Sciatic nerve (tissue), 2 donors: ENCODE results near the gene PRCP. TPM values are rescaled to one million over a fixed set of nuclear protein-coding genes. Genes with fewer than 3 reads are reported as not detected.
"Not testable (repeated sequence)": the region's sequence is repeated elsewhere in the genome, so short reads cannot be mapped to it uniquely, and the experiment has no call there.

Experiments
- ATAC-seq: fragments of 200-7000 bp; cut with Tn5 transposase; one replicate; pipeline ENCODE4 v1.9.1; 2020; ENCODE audit warnings: mild to moderate bottlenecking, moderate library complexity
- DNase-seq: peaks from one replicate; pipeline ENCODE4 v3.0.0-alpha.2; 2020; ENCODE audit warnings: low spot score
- intact Hi-C: fragments of 100-400 bp; cut with DNase I; formaldehyde crosslinking; loops from one replicate; pipeline ENCODE4 v1.14.2; 2022
- total RNA-seq: library from RNA; stranded (reverse); fragmentation: NEBNext Ultra II Directional; extraction: Animal tissue kit (Norgen Biotek cat#: 25700); gene quantifications from one replicate; pipeline ENCODE4 v1.2.1, GENCODE V29; 2021
- donor health status: DM: no; HTN: no; CAD: no.
- donor health status: DM: no; HTN: no; CAD: no.

Gene PRCP
- 82.7 TPM for total RNA-seq

- intact Hi-C loops = no loop called here
- DNase-seq (peak; percentile 94), ATAC-seq (peak; percentile 94)
Measured at GRCh38 chr11:82900277-82901164, at the start of gene PRCP. TSS of gene PRCP (minus strand) at chr11:82900430. CDS start at chr11:82900402, 28 bp downstream.

GRCh38 chr11:82949352-82949751 is 49.1 kb upstream of the PRCP start:
- ATAC-seq (no peak), DNase-seq (no peak)
- intact Hi-C loops = no loop called here

GRCh38 chr11:82945682-82946081 is 45.5 kb upstream of the PRCP start:
- no peak for DNase-seq
- no peak for ATAC-seq
- intact Hi-C loops = no loop called here

- intact Hi-C loops, ATAC-seq, DNase-seq: not testable (repeated sequence)
Measured at GRCh38 chr11:82945041-82945440, 44.8 kb upstream of the PRCP start.

- intact Hi-C loops = no loop called here
- ATAC-seq = no peak
- DNase-seq = no peak
Measured at GRCh38 chr11:82944198-82944597, 44.0 kb upstream of the PRCP start.

GRCh38 chr11:82943430-82943829 is 43.2 kb upstream of the PRCP start:
- ATAC-seq, DNase-seq, intact Hi-C loops: not testable (repeated sequence)

- intact Hi-C loops = no loop called here
- ATAC-seq (no peak), DNase-seq (no peak)
Measured at GRCh38 chr11:82942376-82942775, 42.1 kb upstream of the PRCP start.

GRCh38 chr11:82939456-82939855 is 39.2 kb upstream of the PRCP start:
- DNase-seq (no peak), ATAC-seq (no peak)
- intact Hi-C loops = no loop called here

GRCh38 chr11:82937554-82937953 is 37.3 kb upstream of the PRCP start:
- ATAC-seq (no peak), DNase-seq (no peak)
- intact Hi-C loops = no loop called here

GRCh38 chr11:82936261-82936660 is 36.0 kb upstream of the PRCP start:
- DNase-seq = no peak
- intact Hi-C loops = no loop called here
- ATAC-seq = no peak

- ATAC-seq = no peak
- intact Hi-C loops = no loop called here
- no peak for DNase-seq
Measured at GRCh38 chr11:82932564-82932963, 32.3 kb upstream of the PRCP start.

GRCh38 chr11:82930734-82931133 is 30.5 kb upstream of the PRCP start:
- ATAC-seq (no peak), DNase-seq (no peak)
- intact Hi-C loops = no loop called here

GRCh38 chr11:82930229-82930628 is 30.0 kb upstream of the PRCP start:
- ATAC-seq (no peak), DNase-seq (no peak)
- intact Hi-C loops = no loop called here

- no peak for DNase-seq
- no peak for ATAC-seq
- intact Hi-C loops = no loop called here
Measured at GRCh38 chr11:82929121-82929520, 28.9 kb upstream of the PRCP start.

GRCh38 chr11:82927264-82927880 is 27.1 kb upstream of the PRCP start:
- ATAC-seq = no peak

GRCh38 chr11:82924522-82925224 is 24.4 kb upstream of the PRCP start:
- DNase-seq = no peak
- ATAC-seq = no peak
- intact Hi-C loops = no loop called here

More at GRCh38 chr11:82927264-82927880, 27.1 kb upstream of the PRCP start:
- DNase-seq = no peak
- intact Hi-C loops = no loop called here

- ATAC-seq, intact Hi-C loops, DNase-seq: not testable (repeated sequence)
Measured at GRCh38 chr11:82922396-82923173, 22.4 kb upstream of the PRCP start.

GRCh38 chr11:82920227-82920626 is 20.0 kb upstream of the PRCP start:
- DNase-seq, ATAC-seq, intact Hi-C loops: not testable (repeated sequence)

- DNase-seq, intact Hi-C loops, ATAC-seq: not testable (repeated sequence)
Measured at GRCh38 chr11:82919786-82920185, 19.6 kb upstream of the PRCP start.
